Subcutaneous adipose tissue (tissue), 4 donors: ENCODE results near the gene STK32C. TPM values are rescaled to one million over a fixed set of nuclear protein-coding genes. Genes with fewer than 3 reads are reported as not detected.

ENCODE experiments used
- CTCF ChIP-seq: fragments of 450-650 bp; IDR thresholded peaks from one replicate; pipeline ENCODE4 v1.5.1; 2016; ENCODE audit warnings: low read depth, mild to moderate bottlenecking, control low read depth, antibody characterized with exemption, moderate library complexity
- total RNA-seq, 4 donors: library from RNA; depleted of rRNA; stranded (reverse); fragments of >200 nt; gene quantifications; one replicate each; pipeline ENCODE4 v1.1.0, GENCODE V29; 2016

STK32C gene
- total RNA-seq, 4 donors from 2014 or later: 2.9 to 12.3 (median 10.9) TPM

- no peak for TF ChIP-seq CTCF
Measured at GRCh38 chr10:132324186-132324585, 16.4 kb upstream of the STK32C start.

- TF ChIP-seq CTCF: no peak
Measured at GRCh38 chr10:132322586-132323048, 14.9 kb upstream of the STK32C start.

GRCh38 chr10:132321726-132322125, 14.0 kb upstream of the STK32C start:
- no peak for TF ChIP-seq CTCF

GRCh38 chr10:132320654-132321469, 13.1 kb upstream of the STK32C start:
- no peak for TF ChIP-seq CTCF

- no peak for TF ChIP-seq CTCF
Measured at GRCh38 chr10:132319853-132320653, 12.3 kb upstream of the STK32C start.

GRCh38 chr10:132316133-132316532, 8.4 kb upstream of the STK32C start:
- no peak for TF ChIP-seq CTCF

GRCh38 chr10:132314336-132314735, 6.6 kb upstream of the STK32C start:
- TF ChIP-seq CTCF: no peak
